GM21423 (cell line): ENCODE results near the gene A1CF.
"Not testable (repeated sequence)": the region's sequence is repeated elsewhere in the genome, so short reads cannot be mapped to it uniquely, and the experiment has no call there.

ENCODE experiments used
- ATAC-seq: cut with Tn5 transposase; IDR thresholded peaks from one replicate; pipeline ENCODE4 v1.9.1; 2021; ENCODE audit warnings: mild to moderate bottlenecking, moderate library complexity; ENCODE audit not compliant: unreplicated experiment

The A1CF gene

GRCh38 chr10:50885097-50885859 lies at the start of gene A1CF:
TSS of gene A1CF (minus strand) at chr10:50885627. CDS start at chr10:50859940, 25,687 bp downstream.
- ATAC-seq, result no peak

- ATAC-seq, result no peak
These were observed 46.6 kb upstream of the A1CF start for GRCh38 chr10:50931948-50932431.

GRCh38 chr10:50929670-50930069 lies 44.2 kb upstream of the A1CF start:
- no peak for ATAC-seq

GRCh38 chr10:50928190-50928552 lies 42.7 kb upstream of the A1CF start:
- ATAC-seq, result no peak

GRCh38 chr10:50927522-50928189 lies 42.2 kb upstream of the A1CF start:
- no peak for ATAC-seq

GRCh38 chr10:50923471-50923870 lies 38.0 kb upstream of the A1CF start:
- not testable (repeated sequence) for ATAC-seq

- no peak for ATAC-seq
These were observed 33.6 kb upstream of the A1CF start for GRCh38 chr10:50919010-50919409.

GRCh38 chr10:50918529-50918928 lies 33.1 kb upstream of the A1CF start:
- ATAC-seq, result no peak

GRCh38 chr10:50917486-50917885 lies 32.1 kb upstream of the A1CF start:
- ATAC-seq, result no peak

- no peak for ATAC-seq
These were observed 24.0 kb upstream of the A1CF start for GRCh38 chr10:50909334-50910014.

GRCh38 chr10:50908366-50908765 lies 22.9 kb upstream of the A1CF start:
- ATAC-seq, result no peak

GRCh38 chr10:50905797-50906196 lies 20.4 kb upstream of the A1CF start:
- ATAC-seq, result not testable (repeated sequence)

- ATAC-seq, result no peak
These were observed 11.3 kb upstream of the A1CF start for GRCh38 chr10:50896721-50897120.

- no peak for ATAC-seq
These were observed 8.9 kb upstream of the A1CF start for GRCh38 chr10:50894312-50894711.

- no peak for ATAC-seq
These were observed 7.0 kb upstream of the A1CF start for GRCh38 chr10:50892467-50892866.

- ATAC-seq, result no peak
These were observed 1.1 kb downstream of the A1CF start for GRCh38 chr10:50884302-50884701.

- no peak for ATAC-seq
These were observed 1.8 kb downstream of the A1CF start for GRCh38 chr10:50883629-50884028.

- ATAC-seq, result no peak
These were observed 2.9 kb downstream of the A1CF start for GRCh38 chr10:50882540-50882983.

GRCh38 chr10:50881046-50881445 lies 4.4 kb downstream of the A1CF start:
- not testable (repeated sequence) for ATAC-seq

- ATAC-seq, result no peak
These were observed 9.0 kb downstream of the A1CF start for GRCh38 chr10:50876429-50876828.

- no peak for ATAC-seq
These were observed 10.7 kb downstream of the A1CF start for GRCh38 chr10:50874723-50875122.

GRCh38 chr10:50866317-50866716 lies 19.1 kb downstream of the A1CF start:
- ATAC-seq, result no peak
